CD4-positive, alpha-beta memory T cell (primary cell): ENCODE results near the gene PTH2R. TPM values are rescaled to one million over a fixed set of nuclear protein-coding genes. Genes with fewer than 3 reads are reported as not detected.
"Not testable (repeated sequence)": the region's sequence is repeated elsewhere in the genome, so short reads cannot be mapped to it uniquely, and the experiment has no call there.

Experiments
- CTCF ChIA-PET: fragments of 350-600 bp; sonication (Branson Sonifier 250); formaldehyde crosslinking; loops from one replicate; lab custom pipeline; 2021; ENCODE audit warnings: inconsistent platforms; ENCODE audit not compliant: partially characterized antibody; lab: Charles Lee
- POLR2A ChIA-PET: fragments of 350-600 bp; sonication (Branson Sonifier 250); formaldehyde crosslinking; loops from one replicate; lab custom pipeline; 2021; ENCODE audit not compliant: partially characterized antibody; lab: Charles Lee
- DNase-seq, 5 donors: peaks; one replicate each; pipeline versions ENCODE4 v3.0.0 to v3.0.0-alpha.2; 2020 to 2022; ENCODE audit warnings: mixed read lengths in 1 of 5
- H3K27ac ChIP-seq: one replicate; pipeline ENCODE4 v1.7.0; 2013; ENCODE audit warnings: low read depth, low read length
- H3K27me3 ChIP-seq: 2 replicates; pipeline ENCODE4 v1.7.0; 2013; ENCODE audit warnings: mild to moderate bottlenecking, low read length, moderate library complexity; ENCODE audit not compliant: insufficient read depth
- H3K36me3 ChIP-seq: 2 replicates; pipeline ENCODE4 v1.7.0; 2013; ENCODE audit warnings: mild to moderate bottlenecking, low read length, moderate library complexity; ENCODE audit not compliant: insufficient read depth
- H3K4me1 ChIP-seq: 2 replicates; pipeline ENCODE4 v1.7.0; 2013; ENCODE audit warnings: mild to moderate bottlenecking, low read length, moderate library complexity; ENCODE audit not compliant: insufficient read depth
- H3K4me3 ChIP-seq, 2 donors: one replicate each; pipeline ENCODE4 v1.7.0; 2013; ENCODE audit warnings: low read length in 2 of 2, mild to moderate bottlenecking in 1 of 2
- H3K9me3 ChIP-seq, 2 donors: one replicate each; pipeline ENCODE4 v1.7.0; 2013; ENCODE audit warnings: low read length in 2 of 2, control low read depth in 1 of 2; ENCODE audit not compliant: control insufficient read depth in 1 of 2
- H3K27ac Mint-ChIP-seq, 7 donors: one replicate each; pipeline ENCODE4 v1.8.0; 2020 to 2021; ENCODE audit warnings: mixed read lengths in 7 of 7, mild to moderate bottlenecking in 6 of 7, inconsistent platforms in 3 of 7, moderate library complexity in 3 of 7
- H3K27me3 Mint-ChIP-seq, 2 donors: one replicate each; pipeline ENCODE4 v1.8.0; 2020 to 2021; ENCODE audit warnings: mixed read lengths in 2 of 2
- H3K36me3 Mint-ChIP-seq, 2 donors: one replicate each; pipeline ENCODE4 v1.8.0; 2020 to 2021; ENCODE audit warnings: mixed read lengths in 2 of 2, inconsistent platforms in 1 of 2, mild to moderate bottlenecking in 1 of 2
- H3K4me1 Mint-ChIP-seq, 4 donors: one replicate each; pipeline ENCODE4 v1.8.0; 2020 to 2021; ENCODE audit warnings: mixed read lengths in 4 of 4, mild to moderate bottlenecking in 1 of 4
- H3K4me3 Mint-ChIP-seq, 8 donors: one replicate each; pipeline ENCODE4 v1.8.0; 2020 to 2021; ENCODE audit warnings: mixed read lengths in 8 of 8, mild to moderate bottlenecking in 7 of 8, moderate library complexity in 6 of 8, inconsistent platforms in 3 of 8
- H3K9me3 Mint-ChIP-seq, 8 donors: one replicate each; pipeline ENCODE4 v1.8.0; 2020 to 2021; ENCODE audit warnings: mixed read lengths in 8 of 8, mild to moderate bottlenecking in 5 of 8, inconsistent platforms in 3 of 8, moderate library complexity in 1 of 8
- intact Hi-C: fragments of 100-400 bp; cut with micrococcal nuclease; formaldehyde crosslinking; loops from one replicate; pipeline ENCODE4 v1.15.1; 2023
- polyA plus RNA-seq, 2 donors: library from polyadenylated mRNA; unstranded; fragments of 300-500 nt; fragmentation: Illumina TruSeq; gene quantifications; one replicate each; pipeline ENCODE4 v1.2.3, GENCODE V29; 2021
- total RNA-seq, 2 experiments: library from RNA; stranded (reverse); gene quantifications; one replicate each; pipeline ENCODE4 v1.2.3, GENCODE V29; 2021

Gene PTH2R
- total and polyA plus RNA-seq, 4 experiments from 2014 or later: 0.17 TPM; not detected in 3

- ChIA-PET CTCF (no interaction called here), POLR2A (no interaction called here)
- no peak overlapping the region for H3K4me3 Mint-ChIP-seq
- no peak for DNase-seq
- peaks cover 2 to 4% of the 10 kb centered on the region in 2 donors for H3K27me3 Mint-ChIP-seq
- no peak overlapping the region for H3K27ac ChIP-seq
- no peaks in the 10 kb centered on the region for H3K36me3 ChIP-seq
- no peaks in the 10 kb centered on the region for H3K27me3 ChIP-seq
- H3K36me3 Mint-ChIP-seq: peaks cover 0 to 1% of the 10 kb centered on the region in 2 donors
- peaks cover 0 to 43% (median 26%) of the 10 kb centered on the region in 8 donors for H3K9me3 Mint-ChIP-seq
- H3K4me1 Mint-ChIP-seq: no peaks in the 10 kb centered on the region
- H3K4me3 ChIP-seq: no peak overlapping the region
- peaks cover 0 to 8% of the 10 kb centered on the region in 2 donors for H3K9me3 ChIP-seq
- no peak overlapping the region for H3K27ac Mint-ChIP-seq
- no peaks in the 10 kb centered on the region for H3K4me1 ChIP-seq
- intact Hi-C loops: no loop called here
Measured at GRCh38 chr2:208392300-208392699, 14.3 kb upstream of the PTH2R start.

GRCh38 chr2:208396796-208397195, 9.8 kb upstream of the PTH2R start:
- H3K36me3 Mint-ChIP-seq, H3K9me3 ChIP-seq, H3K27ac ChIP-seq, H3K27ac Mint-ChIP-seq, H3K4me1 ChIP-seq, H3K36me3 ChIP-seq, H3K4me3 ChIP-seq, H3K4me3 Mint-ChIP-seq, intact Hi-C loops, POLR2A ChIA-PET, H3K4me1 Mint-ChIP-seq, H3K27me3 ChIP-seq, CTCF ChIA-PET, DNase-seq: not testable (repeated sequence)
- H3K9me3 Mint-ChIP-seq: peaks cover 0 to 37% (median 26%) of the 10 kb centered on the region in 8 donors
- peaks cover 10 to 12% of the 10 kb centered on the region in 2 donors for H3K27me3 Mint-ChIP-seq

GRCh38 chr2:208399201-208399600, 7.4 kb upstream of the PTH2R start:
- Histone ChIP-seq H3K36me3 (no peaks in the 10 kb centered on the region), H3K27me3 (no peaks in the 10 kb centered on the region), H3K4me3 (no peak overlapping the region), H3K27ac (no peak overlapping the region), H3K4me1 (no peaks in the 10 kb centered on the region), H3K9me3 (peaks cover 0 to 3% of the 10 kb centered on the region in 2 donors)
- DNase-seq: no peak
- peaks cover 0 to 1% (median 0%) of the 10 kb centered on the region in 4 donors for H3K4me1 Mint-ChIP-seq
- H3K36me3 Mint-ChIP-seq: peaks cover 0 to 1% of the 10 kb centered on the region in 2 donors
- ChIA-PET CTCF (no interaction called here), POLR2A (no interaction called here)
- H3K4me3 Mint-ChIP-seq: no peak overlapping the region
- intact Hi-C loops: no loop called here
- H3K9me3 Mint-ChIP-seq: peaks cover 0 to 19% (median 13%) of the 10 kb centered on the region in 8 donors
- peaks cover 16 to 22% of the 10 kb centered on the region in 2 donors for H3K27me3 Mint-ChIP-seq
- H3K27ac Mint-ChIP-seq: no peak overlapping the region

- peaks cover 8% of the 10 kb centered on the region for H3K4me1 ChIP-seq
- Mint-ChIP-seq H3K9me3 (peaks cover 0 to 3% (median 0%) of the 10 kb centered on the region in 8 donors), H3K27ac (no peak overlapping the region), H3K4me1 (peaks cover 0 to 13% (median 5%) of the 10 kb centered on the region in 4 donors), H3K36me3 (no peaks in the 10 kb centered on the region), H3K27me3 (peaks cover 36 to 43% of the 10 kb centered on the region in 2 donors), H3K4me3 (peak overlapping the region in 1 of 8 donors; percentile 60)
- H3K27ac ChIP-seq: no peak overlapping the region
- peaks cover 12% of the 10 kb centered on the region for H3K27me3 ChIP-seq
- intact Hi-C loops: no loop called here
- no peak for DNase-seq
- H3K36me3 ChIP-seq: no peaks in the 10 kb centered on the region
- ChIA-PET CTCF (no interaction called here), POLR2A (no interaction called here)
- no peaks in the 10 kb centered on the region for H3K9me3 ChIP-seq
- H3K4me3 ChIP-seq: no peak overlapping the region
Measured at GRCh38 chr2:208407667-208408066, 1.1 kb downstream of the PTH2R start.

- Histone ChIP-seq H3K9me3 (no peaks in the 10 kb centered on the region), H3K27me3 (no peaks in the 10 kb centered on the region), H3K36me3 (no peaks in the 10 kb centered on the region), H3K4me1 (no peaks in the 10 kb centered on the region), H3K4me3 (no peak overlapping the region), H3K27ac (no peak overlapping the region)
- Mint-ChIP-seq H3K36me3 (no peaks in the 10 kb centered on the region), H3K9me3 (peaks cover 0 to 2% (median 0%) of the 10 kb centered on the region in 8 donors), H3K4me3 (no peak overlapping the region), H3K4me1 (no peaks in the 10 kb centered on the region), H3K27ac (no peak overlapping the region), H3K27me3 (peaks cover 8 to 11% of the 10 kb centered on the region in 2 donors)
- POLR2A ChIA-PET: no interaction called here
- CTCF ChIA-PET: interaction anchor here (1.1 kb wide), 1 partner anchor 19 kb away, joined by 3 read pairs; no protein-coding TSS in a partner anchor
- intact Hi-C loops: no loop called here
- no peak for DNase-seq
Measured at GRCh38 chr2:208413931-208414330, 7.3 kb downstream of the PTH2R start.

- Histone ChIP-seq H3K36me3 (no peaks in the 10 kb centered on the region), H3K4me3 (no peak overlapping the region), H3K27ac (no peak overlapping the region), H3K27me3 (no peaks in the 10 kb centered on the region), H3K4me1 (no peaks in the 10 kb centered on the region), H3K9me3 (no peaks in the 10 kb centered on the region)
- ChIA-PET POLR2A (no interaction called here), CTCF (no interaction called here)
- Mint-ChIP-seq H3K4me3 (no peak overlapping the region), H3K9me3 (peaks cover 0 to 2% (median 0%) of the 10 kb centered on the region in 8 donors), H3K27me3 (peaks cover 4 to 6% of the 10 kb centered on the region in 2 donors), H3K4me1 (no peaks in the 10 kb centered on the region), H3K27ac (no peak overlapping the region), H3K36me3 (no peaks in the 10 kb centered on the region)
- DNase-seq: no peak
- intact Hi-C loops: no loop called here
Measured at GRCh38 chr2:208415255-208415654, 8.7 kb downstream of the PTH2R start.

GRCh38 chr2:208415897-208416296, 9.3 kb downstream of the PTH2R start:
- Histone ChIP-seq H3K4me3 (no peak overlapping the region), H3K27me3 (no peaks in the 10 kb centered on the region), H3K4me1 (no peaks in the 10 kb centered on the region), H3K36me3 (no peaks in the 10 kb centered on the region), H3K27ac (no peak overlapping the region), H3K9me3 (no peaks in the 10 kb centered on the region)
- ChIA-PET POLR2A (no interaction called here), CTCF (no interaction called here)
- no peak for DNase-seq
- no peak overlapping the region for H3K27ac Mint-ChIP-seq
- H3K36me3 Mint-ChIP-seq: no peaks in the 10 kb centered on the region
- H3K27me3 Mint-ChIP-seq: peaks cover 1 to 2% of the 10 kb centered on the region in 2 donors
- no peaks in the 10 kb centered on the region for H3K4me1 Mint-ChIP-seq
- peaks cover 0 to 2% (median 0%) of the 10 kb centered on the region in 8 donors for H3K9me3 Mint-ChIP-seq
- H3K4me3 Mint-ChIP-seq: no peak overlapping the region
- intact Hi-C loops: no loop called here
